NCI-H524 (cell line): ENCODE results near the gene GRK1.
"Not testable (repeated sequence)": the region's sequence is repeated elsewhere in the genome, so short reads cannot be mapped to it uniquely, and the experiment has no call there.

Experiments
- DNase-seq, 2 experiments: peaks; one replicate each; lab custom pipeline; 2025; lab: John Stamatoyannopoulos, UW

GRK1 gene

GRCh38 chr13:113743366-113744195 lies 76.6 kb downstream of the GRK1 start:
- DNase-seq = no peak

GRCh38 chr13:113744197-113745000 lies 77.4 kb downstream of the GRK1 start:
- DNase-seq = no peak

GRCh38 chr13:113745059-113745458 lies 78.0 kb downstream of the GRK1 start:
- no peak for DNase-seq

GRCh38 chr13:113745500-113746142 lies 78.6 kb downstream of the GRK1 start:
- DNase-seq = not testable (repeated sequence)

- no peak for DNase-seq
Measured at GRCh38 chr13:113746143-113746525, 79.1 kb downstream of the GRK1 start.

- no peak for DNase-seq
Measured at GRCh38 chr13:113746671-113747070, 79.7 kb downstream of the GRK1 start.

- no peak for DNase-seq
Measured at GRCh38 chr13:113747291-113747833, 80.3 kb downstream of the GRK1 start.

- no peak for DNase-seq
Measured at GRCh38 chr13:113748101-113748861, 81.3 kb downstream of the GRK1 start.

GRCh38 chr13:113748862-113749451 lies 81.9 kb downstream of the GRK1 start:
- DNase-seq = no peak

GRCh38 chr13:113749507-113749906 lies 82.5 kb downstream of the GRK1 start:
- DNase-seq = no peak

- no peak for DNase-seq
Measured at GRCh38 chr13:113749967-113750366, 82.9 kb downstream of the GRK1 start.

- no peak for DNase-seq
Measured at GRCh38 chr13:113750554-113751399, 83.8 kb downstream of the GRK1 start.

- DNase-seq = no peak
Measured at GRCh38 chr13:113751491-113751890, 84.5 kb downstream of the GRK1 start.

GRCh38 chr13:113752211-113752986 lies 85.4 kb downstream of the GRK1 start:
- DNase-seq = not testable (repeated sequence)

- no peak for DNase-seq
Measured at GRCh38 chr13:113753171-113753570, 86.2 kb downstream of the GRK1 start.

- DNase-seq = no peak
Measured at GRCh38 chr13:113754242-113754641, 87.2 kb downstream of the GRK1 start.

- no peak for DNase-seq
Measured at GRCh38 chr13:113754691-113755090, 87.7 kb downstream of the GRK1 start.

GRCh38 chr13:113756441-113757097 lies 89.5 kb downstream of the GRK1 start:
- DNase-seq = no peak
